Endodermal cell (in vitro differentiated cells): ENCODE data around the gene SNW1. TPM values are rescaled to one million over a fixed set of nuclear protein-coding genes. Genes with fewer than 3 reads are reported as not detected.

Source experiments
- DNase-seq: peaks from one replicate; pipeline ENCODE4 v3.0.0-alpha.2; 2017
- H3K27ac ChIP-seq: 2 replicates; pipeline ENCODE4 v1.5.1; 2013; ENCODE audit warnings: mild to moderate bottlenecking, low read depth, low read length, moderate library complexity
- H3K27me3 ChIP-seq: 2 replicates; pipeline ENCODE4 v1.6.1; 2013; ENCODE audit warnings: mild to moderate bottlenecking, low read length, moderate library complexity; ENCODE audit not compliant: insufficient read depth, control insufficient read depth, poor library complexity, severe bottlenecking
- H3K36me3 ChIP-seq: 2 replicates; pipeline ENCODE4 v1.7.0; 2013; ENCODE audit warnings: mild to moderate bottlenecking, low read length, moderate library complexity; ENCODE audit not compliant: control insufficient read depth, insufficient read depth
- H3K4me1 ChIP-seq: one replicate; pipeline ENCODE4 v1.7.0; 2013; ENCODE audit warnings: low read length; ENCODE audit not compliant: control insufficient read depth, insufficient read depth
- H3K4me3 ChIP-seq: 2 replicates; pipeline ENCODE4 v1.5.1; 2013; ENCODE audit warnings: mild to moderate bottlenecking, low read length, moderate library complexity
- H3K9ac ChIP-seq: 2 replicates; pipeline ENCODE4 v1.6.1; 2013; ENCODE audit warnings: mild to moderate bottlenecking, low read length, moderate library complexity; ENCODE audit not compliant: poor library complexity, severe bottlenecking; ENCODE audit errors: extremely low read depth
- H3K9me3 ChIP-seq: 2 replicates; pipeline ENCODE4 v1.6.1; 2013; ENCODE audit warnings: mild to moderate bottlenecking, low read length, moderate library complexity; ENCODE audit not compliant: control insufficient read depth
- H3K27ac Mint-ChIP-seq: 2 replicates; pipeline ENCODE4 v1.8.0; 2020; ENCODE audit warnings: mixed read lengths
- H3K27me3 Mint-ChIP-seq: 2 replicates; pipeline ENCODE4 v1.8.0; 2021; ENCODE audit warnings: mild to moderate bottlenecking, mixed read lengths; ENCODE audit not compliant: insufficient read depth
- H3K36me3 Mint-ChIP-seq: 2 replicates; pipeline ENCODE4 v1.8.0; 2020; ENCODE audit warnings: low read depth, mixed read lengths
- H3K4me1 Mint-ChIP-seq: 2 replicates; pipeline ENCODE4 v1.8.0; 2020; ENCODE audit warnings: mixed read lengths
- H3K4me3 Mint-ChIP-seq: 2 replicates; pipeline ENCODE4 v1.8.0; 2020; ENCODE audit warnings: mild to moderate bottlenecking, moderate library complexity, mixed read lengths
- H3K9me3 Mint-ChIP-seq: 2 replicates; pipeline ENCODE4 v1.8.0; 2020; ENCODE audit warnings: mild to moderate bottlenecking, mixed read lengths
- WGBS, 2 experiments: methylation state at CpG; one replicate each; pipeline versions ENCODE4 v1.1.5 to v1.1.7; 2013; ENCODE audit warnings: missing lambda C conversion rate in 2 of 2, mixed read lengths in 1 of 2; ENCODE audit not compliant: insufficient coverage in 1 of 2, insufficient read length in 1 of 2; 5-methylcytosine and 5-hydroxymethylcytosine counted together
- total RNA-seq, 2 donors: library from RNA; stranded (reverse); fragmentation: NEBNext Ultra II Directional in 1 of 2; extraction: Animal tissue kit (Norgen Biotek cat#: 25700) in 1 of 2; gene quantifications; 2 replicates in 1 of 2; 3 replicates in 1 of 2; pipeline ENCODE4 v1.2.1, GENCODE V29; 2021
- TF ChIP-seq, protein P1 (sequence below): fragments of 200-600 bp; sonication (generic); conservative IDR thresholded peaks from 2 replicates; pipeline ENCODE4 v1.5.0; 2021; ENCODE audit warnings: antibody characterized with exemption, mild to moderate bottlenecking

Gene SNW1
- total RNA-seq, 2 donors from 2014 or later = 60.8 to 87.8 TPM

GRCh38 chr14:77805706-77806105, 44.8 kb upstream of the SNW1 start:
- H3K9me3 Mint-ChIP-seq = no peaks in the 10 kb centered on the region
- H3K27ac Mint-ChIP-seq = no peak overlapping the region
- no peak overlapping the region for H3K27ac ChIP-seq
- TF ChIP-seq, protein P1, sequence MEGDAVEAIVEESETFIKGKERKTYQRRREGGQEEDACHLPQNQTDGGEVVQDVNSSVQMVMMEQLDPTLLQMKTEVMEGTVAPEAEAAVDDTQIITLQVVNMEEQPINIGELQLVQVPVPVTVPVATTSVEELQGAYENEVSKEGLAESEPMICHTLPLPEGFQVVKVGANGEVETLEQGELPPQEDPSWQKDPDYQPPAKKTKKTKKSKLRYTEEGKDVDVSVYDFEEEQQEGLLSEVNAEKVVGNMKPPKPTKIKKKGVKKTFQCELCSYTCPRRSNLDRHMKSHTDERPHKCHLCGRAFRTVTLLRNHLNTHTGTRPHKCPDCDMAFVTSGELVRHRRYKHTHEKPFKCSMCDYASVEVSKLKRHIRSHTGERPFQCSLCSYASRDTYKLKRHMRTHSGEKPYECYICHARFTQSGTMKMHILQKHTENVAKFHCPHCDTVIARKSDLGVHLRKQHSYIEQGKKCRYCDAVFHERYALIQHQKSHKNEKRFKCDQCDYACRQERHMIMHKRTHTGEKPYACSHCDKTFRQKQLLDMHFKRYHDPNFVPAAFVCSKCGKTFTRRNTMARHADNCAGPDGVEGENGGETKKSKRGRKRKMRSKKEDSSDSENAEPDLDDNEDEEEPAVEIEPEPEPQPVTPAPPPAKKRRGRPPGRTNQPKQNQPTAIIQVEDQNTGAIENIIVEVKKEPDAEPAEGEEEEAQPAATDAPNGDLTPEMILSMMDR = no peak
- H3K9ac ChIP-seq = no peak overlapping the region
- H3K36me3 Mint-ChIP-seq = no peaks in the 10 kb centered on the region
- H3K4me3 Mint-ChIP-seq = no peak overlapping the region
- H3K27me3 ChIP-seq = peaks cover 19% of the 10 kb centered on the region
- H3K4me1 Mint-ChIP-seq = peaks cover 2% of the 10 kb centered on the region
- no peaks in the 10 kb centered on the region for H3K4me1 ChIP-seq
- H3K4me3 ChIP-seq = no peak overlapping the region
- DNase-seq = no peak
- H3K27me3 Mint-ChIP-seq = peaks cover 4% of the 10 kb centered on the region
- H3K9me3 ChIP-seq = no peaks in the 10 kb centered on the region
- WGBS, 2 experiments = 88 to 93% methylated on average over 2 to 6 of the region's 6 CpGs
- H3K36me3 ChIP-seq = no peaks in the 10 kb centered on the region

- peak; percentile 87 for DNase-seq
- Histone ChIP-seq H3K27me3 (peaks cover 20% of the 10 kb centered on the region), H3K27ac (no peak overlapping the region), H3K9ac (no peak overlapping the region), H3K9me3 (no peaks in the 10 kb centered on the region), H3K4me3 (no peak overlapping the region), H3K36me3 (no peaks in the 10 kb centered on the region), H3K4me1 (no peaks in the 10 kb centered on the region)
- TF ChIP-seq, protein P1 = peak; percentile 79
- WGBS, 2 experiments = 31 to 62% methylated on average over 2 to 6 of the region's 6 CpGs
- Mint-ChIP-seq H3K36me3 (no peaks in the 10 kb centered on the region), H3K9me3 (no peaks in the 10 kb centered on the region), H3K27me3 (peaks cover 7% of the 10 kb centered on the region), H3K4me3 (no peak overlapping the region), H3K4me1 (peaks cover 2% of the 10 kb centered on the region), H3K27ac (no peak overlapping the region)
These were observed 43.6 kb upstream of the SNW1 start for GRCh38 chr14:77804592-77804991.

GRCh38 chr14:77800814-77801213, 39.9 kb upstream of the SNW1 start:
- Mint-ChIP-seq H3K36me3 (no peaks in the 10 kb centered on the region), H3K27me3 (peaks cover 37% of the 10 kb centered on the region), H3K9me3 (no peaks in the 10 kb centered on the region), H3K4me1 (peaks cover 3% of the 10 kb centered on the region), H3K27ac (no peak overlapping the region), H3K4me3 (peak overlapping the region; percentile 71)
- H3K27me3 ChIP-seq = peaks cover 50% of the 10 kb centered on the region
- peak overlapping the region; percentile 69 for H3K9ac ChIP-seq
- peak overlapping the region; percentile 83 for H3K4me3 ChIP-seq
- no peak for DNase-seq
- TF ChIP-seq, protein P1 = no peak
- H3K36me3 ChIP-seq = no peaks in the 10 kb centered on the region
- no peaks in the 10 kb centered on the region for H3K4me1 ChIP-seq
- no CpG with 5 or more reads among the region's 1 CpG for whole genome bisulfite sequencing, 2 experiments
- no peak overlapping the region for H3K27ac ChIP-seq
- no peaks in the 10 kb centered on the region for H3K9me3 ChIP-seq
